Measurements from ENCODE around the gene YTHDF1.

- TF ChIP-seq CTCF (IDR thresholded peaks at IDR 0.05) (no peak), POLR2A (IDR thresholded peaks at IDR 0.05) (no peak)
Measured at GRCh38 chr20:63168861-63169260, 47.1 kb downstream of the YTHDF1 start.
